HG03460 (cell line): ENCODE measurements around the gene C1orf210.

Experiments
- ATAC-seq: cut with Tn5 transposase; IDR thresholded peaks from one replicate; pipeline ENCODE4 v1.9.1; 2021; ENCODE audit not compliant: unreplicated experiment

Gene C1orf210

DNA sequence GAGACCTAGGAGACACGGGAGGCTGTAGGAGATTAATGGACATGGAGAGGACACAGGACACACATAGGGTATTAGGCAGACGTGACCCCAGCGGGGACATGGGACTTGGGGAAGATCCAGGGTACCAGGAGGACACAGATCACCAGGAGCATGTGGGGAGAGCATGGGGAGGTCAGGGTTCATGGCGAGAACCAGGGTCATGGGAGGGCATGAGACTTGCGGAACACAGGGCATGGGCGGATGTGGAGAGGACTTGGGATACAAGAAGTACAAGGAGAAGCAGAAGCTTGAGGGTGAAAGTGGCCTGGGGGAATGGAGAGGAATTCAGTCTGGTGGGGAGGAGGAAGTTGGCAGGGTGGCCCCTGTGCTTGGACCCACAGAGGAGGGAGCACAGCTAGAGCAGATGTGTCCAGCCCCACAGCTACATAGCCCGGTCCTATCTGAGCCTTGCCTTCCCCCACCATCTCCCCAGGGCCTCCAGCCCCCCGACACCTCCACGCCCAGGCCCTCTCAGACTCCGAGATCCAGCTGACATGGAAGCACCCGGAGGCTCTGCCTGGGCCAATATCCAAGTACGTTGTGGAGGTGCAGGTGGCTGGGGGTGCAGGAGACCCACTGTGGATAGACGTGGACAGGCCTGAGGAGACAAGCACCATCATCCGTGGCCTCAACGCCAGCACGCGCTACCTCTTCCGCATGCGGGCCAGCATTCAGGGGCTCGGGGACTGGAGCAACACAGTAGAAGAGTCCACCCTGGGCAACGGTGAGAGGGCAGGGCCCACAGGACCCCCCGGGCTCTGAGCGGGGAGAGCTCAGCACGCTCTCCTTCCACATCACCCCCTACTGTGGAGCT is 27.5 kb upstream of the C1orf210 start:
- ATAC-seq: no peak

- ATAC-seq: no peak
These were observed 26.8 kb upstream of the C1orf210 start for GRCh38 chr1:43312212-43312623.

DNA sequence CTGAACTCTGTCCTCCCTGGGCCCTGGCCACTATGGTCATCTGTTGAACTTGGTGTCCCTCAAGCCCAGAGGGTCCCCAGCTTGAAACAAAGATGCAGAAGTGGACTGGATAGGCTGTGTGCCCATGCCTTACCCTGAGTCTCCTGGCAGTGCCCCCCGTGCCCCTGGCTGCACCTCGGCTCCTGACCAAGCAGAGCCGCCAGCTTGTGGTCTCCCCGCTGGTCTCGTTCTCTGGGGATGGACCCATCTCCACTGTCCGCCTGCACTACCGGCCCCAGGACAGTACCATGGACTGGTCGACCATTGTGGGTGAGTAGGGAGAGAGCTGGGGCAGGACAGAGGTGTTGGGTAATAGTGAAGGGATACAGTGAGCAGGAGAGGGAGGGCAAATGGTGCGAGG is 26.1 kb upstream of the C1orf210 start:
- ATAC-seq: no peak

DNA sequence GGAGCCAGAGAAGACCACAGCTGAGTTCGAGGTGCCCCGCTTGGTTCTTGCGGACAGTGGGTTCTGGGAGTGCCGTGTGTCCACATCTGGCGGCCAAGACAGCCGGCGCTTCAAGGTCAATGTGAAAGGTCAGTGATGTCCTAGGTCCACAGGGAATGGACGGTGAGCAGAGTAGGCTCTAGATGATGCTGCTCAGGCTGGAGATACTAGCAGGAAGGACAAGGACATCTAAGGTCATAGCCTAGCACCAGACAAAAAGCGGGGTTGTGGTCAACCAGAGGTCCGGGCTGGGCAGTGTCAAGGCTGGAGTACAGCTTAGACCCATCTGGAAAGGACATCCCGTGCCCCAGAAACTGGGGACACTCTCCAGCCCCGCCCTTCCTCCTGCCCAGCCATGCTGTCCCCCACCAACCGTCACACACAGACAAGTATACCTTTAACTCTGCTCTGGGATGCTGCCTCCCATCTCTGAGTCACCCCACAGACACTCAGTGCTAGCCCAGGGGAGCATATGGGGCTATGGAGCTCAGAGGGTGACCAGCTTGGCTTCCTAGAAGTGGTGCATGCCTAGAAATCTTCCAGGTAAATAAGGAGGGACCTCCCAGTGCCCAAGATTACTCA is 24.1 kb upstream of the C1orf210 start:
- no peak for ATAC-seq

GRCh38 chr1:43308635-43309404 is 23.4 kb upstream of the C1orf210 start:
- ATAC-seq: no peak

- no peak for ATAC-seq
These were observed 22.2 kb upstream of the C1orf210 start for GRCh38 chr1:43307458-43308158.

DNA sequence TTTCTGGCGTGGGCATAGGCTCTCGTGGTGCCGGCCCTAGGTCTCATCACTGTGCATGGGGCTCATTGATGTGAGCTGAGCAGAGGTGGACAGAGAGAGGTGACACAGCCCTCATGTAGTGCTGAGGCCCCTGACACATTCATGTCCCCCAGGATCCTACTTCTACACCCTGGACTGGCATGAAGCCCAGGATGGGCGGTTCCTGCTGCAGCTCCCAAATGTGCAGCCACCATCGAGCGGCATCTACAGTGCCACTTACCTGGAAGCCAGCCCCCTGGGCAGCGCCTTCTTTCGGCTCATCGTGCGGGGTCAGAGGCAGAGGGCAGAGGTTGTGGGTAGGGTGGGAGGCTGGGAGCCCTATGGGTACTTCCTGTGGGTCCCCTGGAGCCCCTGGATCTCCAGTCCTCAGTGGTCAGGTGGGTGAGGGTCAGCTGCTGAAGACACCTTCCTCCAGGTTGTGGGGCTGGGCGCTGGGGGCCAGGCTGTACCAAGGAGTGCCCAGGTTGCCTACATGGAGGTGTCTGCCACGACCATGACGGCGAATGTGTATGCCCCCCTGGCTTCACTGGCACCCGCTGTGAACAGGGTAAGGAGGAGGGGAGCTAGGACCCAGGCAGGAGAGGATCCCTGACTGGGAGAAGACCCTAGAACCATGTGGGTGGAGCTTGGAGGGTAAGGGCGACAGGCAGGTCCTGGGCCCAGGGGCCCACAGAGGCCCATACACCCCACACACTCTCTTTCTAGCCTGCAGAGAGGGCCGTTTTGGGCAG is 21.5 kb upstream of the C1orf210 start:
- no peak for ATAC-seq

DNA sequence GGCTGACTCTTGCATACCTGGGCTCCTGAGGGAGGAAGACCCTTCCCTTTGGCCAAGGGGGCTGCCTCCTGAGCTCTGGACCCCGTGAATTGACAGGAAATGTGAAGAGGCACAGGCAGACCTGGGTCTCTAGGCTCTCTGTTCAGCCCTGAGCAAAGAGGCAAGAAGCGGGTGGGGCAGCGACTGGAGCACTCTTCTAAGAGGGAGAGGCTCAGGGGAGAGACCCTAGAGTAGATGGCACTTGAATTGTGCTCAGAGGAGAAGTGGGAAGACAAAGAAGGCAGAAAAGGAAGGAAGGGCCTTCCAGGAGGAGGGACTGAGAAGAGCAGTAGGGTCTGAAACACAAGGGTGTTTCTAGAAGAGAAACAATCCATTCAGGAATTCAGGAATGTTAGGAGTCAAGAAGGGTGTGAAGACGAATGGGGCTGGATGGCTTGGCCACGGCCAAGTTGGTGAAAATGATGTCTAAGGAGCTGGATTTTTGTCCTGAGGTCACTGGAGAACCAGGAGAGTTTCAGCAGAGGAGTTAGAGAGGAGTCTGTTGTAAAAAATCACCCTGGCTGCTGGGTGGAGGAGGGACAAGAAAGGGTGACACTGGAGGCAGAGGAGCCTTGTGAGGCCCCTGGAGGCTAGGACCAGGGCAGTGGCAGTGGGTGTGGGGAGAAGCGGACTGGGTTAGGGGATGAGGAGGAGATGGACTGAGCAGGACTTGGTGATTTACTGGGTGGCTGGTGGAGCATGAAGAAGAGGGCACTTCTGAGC is 20.7 kb upstream of the C1orf210 start:
- no peak for ATAC-seq

GRCh38 chr1:43305461-43305860 is 20.1 kb upstream of the C1orf210 start:
- no peak for ATAC-seq

- ATAC-seq: no peak
These were observed 19.5 kb upstream of the C1orf210 start for GRCh38 chr1:43304771-43305300.

DNA sequence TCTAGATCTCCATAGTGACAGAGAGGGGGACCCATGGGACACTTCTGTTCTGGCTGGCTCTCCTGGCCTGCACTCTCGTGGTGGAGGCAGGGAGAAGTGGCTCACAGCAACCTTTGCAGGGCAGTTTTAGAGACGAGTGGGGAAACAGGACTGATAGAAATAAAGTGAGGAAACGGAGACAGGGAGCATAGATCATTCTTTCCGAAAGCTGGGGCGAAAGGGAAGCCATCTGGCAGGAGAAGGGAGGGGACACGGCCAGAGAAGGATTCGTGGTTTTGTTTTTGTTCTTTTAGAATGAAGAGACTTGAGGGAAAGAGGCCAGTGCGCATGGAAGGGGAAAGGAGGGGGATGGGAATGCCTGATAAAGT is 18.9 kb upstream of the C1orf210 start:
- no peak for ATAC-seq

DNA sequence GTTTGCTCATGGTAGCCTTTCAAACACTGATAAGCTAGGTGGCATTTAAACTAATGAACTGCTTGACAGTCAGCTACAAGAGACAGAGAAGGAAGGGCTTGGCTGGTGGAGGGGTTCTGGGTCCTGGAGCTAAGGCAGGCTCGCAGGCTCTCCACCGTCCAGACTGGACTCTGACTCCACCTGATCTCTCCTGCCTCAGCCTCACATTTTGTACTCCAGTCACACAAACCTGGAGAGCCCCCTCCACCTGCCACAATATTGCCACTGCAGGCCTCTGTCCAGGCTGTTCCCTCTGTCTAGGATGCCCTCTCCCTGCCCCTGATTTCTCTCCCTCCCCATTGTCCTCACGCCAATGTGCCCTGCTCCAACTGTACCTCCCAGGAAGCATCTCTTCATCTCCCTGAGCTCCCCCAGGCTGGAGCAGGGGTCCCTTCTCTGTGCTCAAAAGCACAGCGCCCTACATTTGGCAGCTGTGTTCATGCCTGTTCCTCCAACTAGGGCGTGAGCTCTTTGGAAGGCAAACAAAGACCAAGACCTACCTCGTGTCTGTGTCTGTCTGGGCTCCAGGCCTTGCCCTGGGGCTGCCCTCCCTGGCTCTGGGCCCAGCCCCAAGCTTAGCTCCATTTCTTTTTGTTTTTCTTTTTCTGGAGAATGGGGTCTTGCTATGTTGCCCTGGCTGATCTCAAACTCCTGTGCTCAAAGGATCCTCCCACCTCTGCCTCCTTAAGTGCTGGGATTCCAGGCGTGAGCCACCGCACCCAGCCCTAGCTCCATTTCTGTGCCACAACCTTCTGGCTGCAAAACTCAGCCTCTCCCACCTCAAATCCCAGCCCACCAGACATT is 18.3 kb upstream of the C1orf210 start:
- no peak for ATAC-seq

DNA sequence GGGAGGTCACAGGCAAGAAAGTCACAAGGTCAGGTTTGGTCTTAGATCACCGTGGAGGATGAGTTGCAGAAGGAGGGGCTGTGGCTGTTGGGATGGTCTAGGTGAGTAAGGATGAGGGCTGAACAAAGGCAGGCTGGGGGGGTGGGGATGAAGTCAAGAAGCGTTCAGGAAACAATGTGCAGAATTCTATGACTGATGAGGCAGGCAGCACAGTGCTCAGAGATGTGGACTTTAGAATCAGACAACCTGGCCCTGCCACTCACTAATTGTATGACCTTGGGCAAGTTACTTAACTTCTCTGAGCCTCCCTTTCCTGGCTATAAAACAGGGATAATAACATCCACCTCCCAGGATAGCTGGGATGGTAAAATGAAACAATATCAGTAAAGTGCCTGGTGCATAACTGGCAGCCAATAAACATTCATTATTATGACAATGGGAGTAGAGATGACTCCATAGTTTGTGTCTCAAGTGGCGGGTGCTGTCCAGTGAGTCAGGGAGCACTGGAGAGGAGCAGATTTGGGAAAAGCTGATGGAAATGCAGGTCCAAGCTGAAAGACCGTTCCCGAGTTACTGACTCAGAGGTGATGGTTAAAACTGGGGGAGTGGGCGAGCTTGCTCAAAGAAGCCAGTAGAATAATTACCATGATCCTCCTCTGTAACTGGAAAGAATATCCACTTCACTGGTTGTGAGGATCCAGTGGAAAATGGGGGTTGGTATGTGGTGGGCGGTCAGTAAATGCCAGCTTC is 17.5 kb upstream of the C1orf210 start:
- ATAC-seq: no peak

DNA sequence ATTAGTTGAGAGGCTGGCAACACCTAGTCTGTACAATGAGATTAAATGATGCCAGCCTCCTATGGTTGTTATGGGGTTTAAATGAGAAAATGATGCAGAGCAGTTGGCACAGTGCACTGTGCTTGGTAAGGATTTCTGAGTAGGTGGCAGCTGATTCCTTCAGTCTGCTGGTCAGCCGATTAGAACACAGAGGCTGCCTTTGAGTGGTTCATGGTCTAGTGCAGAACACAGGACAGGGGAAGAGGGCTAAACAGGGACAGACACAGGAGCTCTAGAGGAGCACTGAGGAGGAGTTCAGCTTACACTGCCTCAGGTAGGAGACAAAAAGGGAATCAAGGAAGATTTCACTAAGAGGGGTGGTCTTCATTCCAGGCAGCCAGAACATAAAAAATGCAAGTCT is 16.8 kb upstream of the C1orf210 start:
- ATAC-seq: no peak

DNA sequence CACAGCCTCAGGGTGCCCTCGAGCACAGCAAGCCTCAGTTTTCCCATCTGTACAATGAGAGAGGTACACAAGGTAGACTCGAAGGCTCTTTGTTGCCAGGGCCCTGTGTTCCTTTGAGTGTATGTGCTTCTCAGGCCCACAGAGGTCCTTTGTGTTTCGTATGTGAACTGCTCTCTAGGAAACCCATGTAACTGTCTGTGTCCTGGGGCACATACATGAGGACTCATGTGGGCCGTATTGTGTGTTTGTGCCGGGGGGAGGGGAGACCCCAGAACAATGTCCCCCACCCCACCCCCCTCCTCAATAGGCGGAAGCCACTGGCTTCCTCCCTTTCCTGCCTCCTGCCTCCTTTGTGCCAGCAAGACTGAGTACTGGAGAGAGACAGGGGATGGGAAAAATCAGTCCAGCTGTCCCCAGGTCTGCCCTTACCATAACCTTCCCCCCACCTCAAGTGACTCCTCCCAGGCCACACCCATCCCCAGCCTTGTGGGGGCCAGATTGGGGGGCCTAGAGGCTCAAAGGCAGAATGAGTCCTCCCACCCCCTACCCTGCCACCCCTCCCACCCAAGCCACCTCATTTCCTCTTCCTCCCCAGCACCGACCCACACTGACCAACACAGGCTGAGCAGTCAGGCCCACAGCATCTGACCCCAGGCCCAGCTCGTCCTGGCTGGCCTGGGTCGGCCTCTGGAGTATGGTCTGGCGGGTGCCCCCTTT is 15.2 kb upstream of the C1orf210 start, which contains the start of gene TIE1:
TIE1 (plus strand) TSS at position 605 of the 717 bp plus-strand sequence; CDS start at position 695, 90 bp downstream.
- no peak for ATAC-seq

GRCh38 chr1:43299101-43299500 is 13.7 kb upstream of the C1orf210 start:
- ATAC-seq: no peak

DNA sequence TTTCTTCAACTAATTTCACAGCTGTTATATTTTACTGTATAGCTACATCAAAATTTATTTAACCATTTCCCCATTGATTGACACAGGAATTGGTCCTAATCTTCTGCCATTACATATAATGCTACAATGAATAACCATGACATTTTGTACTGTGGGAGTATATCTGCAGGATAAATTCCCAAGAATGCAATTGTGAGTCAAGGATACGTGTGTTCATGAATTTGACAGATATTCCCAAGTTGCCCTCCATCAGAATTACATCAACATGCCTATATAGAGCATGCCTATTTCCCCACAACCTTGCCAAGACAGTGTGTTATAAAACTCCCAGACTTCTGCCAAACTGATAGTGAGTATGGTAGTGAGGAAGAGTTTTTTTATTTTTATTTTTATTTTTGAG is 12.7 kb upstream of the C1orf210 start:
- no peak for ATAC-seq
